Coronary artery (tissue), 2 donors: ENCODE measurements around the gene PLD5.

Experiments
- DNase-seq: peaks from one replicate; pipeline ENCODE4 v3.0.0-alpha.2; 2017; ENCODE audit warnings: low spot score
- H3K27ac ChIP-seq, 2 donors: fragments of 200-600 bp; sonication (generic); one replicate each; pipeline ENCODE4 v1.5.1; 2016 to 2019
- H3K4me3 ChIP-seq: fragments of 200-600 bp; sonication (generic); 2 replicates; pipeline ENCODE4 v1.5.1; 2016; ENCODE audit warnings: mild to moderate bottlenecking, moderate library complexity
- CTCF ChIP-seq: fragments of 200-600 bp; sonication (generic); IDR thresholded peaks from one replicate; pipeline ENCODE4 v1.5.1; 2019; ENCODE audit warnings: antibody characterized with exemption

The PLD5 gene

GRCh38 chr1:242203262-242203661, 321.2 kb downstream of the PLD5 start:
- H3K4me3 ChIP-seq: no peak overlapping the region
- TF ChIP-seq CTCF: no peak
- no peak overlapping the region for H3K27ac ChIP-seq
- no peak for DNase-seq

- H3K27ac ChIP-seq: no peak overlapping the region
- H3K4me3 ChIP-seq: no peak overlapping the region
- no peak for TF ChIP-seq CTCF
- DNase-seq: no peak
Observed at GRCh38 chr1:242201090-242201489, 323.4 kb downstream of the PLD5 start.

GRCh38 chr1:242199776-242200458, 324.6 kb downstream of the PLD5 start:
- TF ChIP-seq CTCF: no peak
- DNase-seq: no peak
- Histone ChIP-seq H3K4me3 (no peak overlapping the region), H3K27ac (no peak overlapping the region)

- no peak for TF ChIP-seq CTCF
- DNase-seq: no peak
Observed at GRCh38 chr1:242197907-242198820, 326.3 kb downstream of the PLD5 start.

GRCh38 chr1:242196914-242197313, 327.6 kb downstream of the PLD5 start:
- no peak for DNase-seq
- Histone ChIP-seq H3K4me3 (no peak overlapping the region), H3K27ac (no peak overlapping the region)
- no peak for TF ChIP-seq CTCF

More at GRCh38 chr1:242197907-242198820, 326.3 kb downstream of the PLD5 start:
- no peak overlapping the region for H3K27ac ChIP-seq
- no peak overlapping the region for H3K4me3 ChIP-seq

- Histone ChIP-seq H3K27ac (no peak overlapping the region), H3K4me3 (no peak overlapping the region)
- TF ChIP-seq CTCF: no peak
- DNase-seq: no peak
Observed at GRCh38 chr1:242196101-242196500, 328.4 kb downstream of the PLD5 start.
